IPS-NIHi7 (cell line): Measurements from ENCODE around the gene HPCAL1.
A peak's percentile ranks its signal among the peaks of the same experiment; 100 is the strongest.

Experiments
- DNase-seq: peaks from one replicate; pipeline ENCODE4 v3.0.0; 2012; ENCODE audit warnings: mixed read lengths; ENCODE audit errors: extremely low spot score

HPCAL1 gene

GRCh38 chr2:10303181-10303693 lies 533 bp downstream of the HPCAL1 start:
- DNase-seq, result no peak

DNA sequence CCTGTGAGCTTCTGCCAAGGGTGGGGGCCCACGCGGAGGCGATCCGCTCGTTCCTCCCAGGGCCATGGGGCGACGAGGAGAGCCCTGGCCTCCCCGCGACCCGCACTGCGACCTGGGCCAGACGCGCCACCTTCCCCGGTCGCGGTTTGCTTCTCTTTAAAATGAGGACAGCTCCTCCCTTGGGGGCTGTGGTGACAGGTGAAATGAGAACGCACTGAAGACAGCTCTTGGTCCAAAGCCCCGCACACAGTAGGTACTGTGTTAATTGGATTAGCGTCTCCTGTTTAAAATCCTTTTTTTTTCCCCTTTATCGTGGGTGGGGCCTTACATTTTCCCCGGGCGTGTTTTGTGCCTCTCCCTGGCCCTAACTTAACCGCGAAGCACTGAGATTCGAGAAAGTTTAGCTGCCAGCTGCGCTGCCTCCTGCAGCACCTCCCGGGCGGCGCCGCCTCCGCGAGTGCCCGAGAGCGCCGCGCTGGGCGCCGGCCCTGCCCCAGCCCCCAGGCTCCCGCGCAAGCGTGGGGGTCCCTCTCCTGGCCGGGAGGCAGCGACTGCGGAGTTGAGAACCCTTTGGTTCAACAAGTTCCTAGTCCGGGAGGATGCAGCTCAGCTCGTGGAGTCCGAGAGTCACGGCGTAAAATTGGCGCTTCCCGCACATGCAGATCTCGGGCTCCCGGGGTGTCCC lies 1.1 kb downstream of the HPCAL1 start:
- DNase-seq, result no peak

DNA sequence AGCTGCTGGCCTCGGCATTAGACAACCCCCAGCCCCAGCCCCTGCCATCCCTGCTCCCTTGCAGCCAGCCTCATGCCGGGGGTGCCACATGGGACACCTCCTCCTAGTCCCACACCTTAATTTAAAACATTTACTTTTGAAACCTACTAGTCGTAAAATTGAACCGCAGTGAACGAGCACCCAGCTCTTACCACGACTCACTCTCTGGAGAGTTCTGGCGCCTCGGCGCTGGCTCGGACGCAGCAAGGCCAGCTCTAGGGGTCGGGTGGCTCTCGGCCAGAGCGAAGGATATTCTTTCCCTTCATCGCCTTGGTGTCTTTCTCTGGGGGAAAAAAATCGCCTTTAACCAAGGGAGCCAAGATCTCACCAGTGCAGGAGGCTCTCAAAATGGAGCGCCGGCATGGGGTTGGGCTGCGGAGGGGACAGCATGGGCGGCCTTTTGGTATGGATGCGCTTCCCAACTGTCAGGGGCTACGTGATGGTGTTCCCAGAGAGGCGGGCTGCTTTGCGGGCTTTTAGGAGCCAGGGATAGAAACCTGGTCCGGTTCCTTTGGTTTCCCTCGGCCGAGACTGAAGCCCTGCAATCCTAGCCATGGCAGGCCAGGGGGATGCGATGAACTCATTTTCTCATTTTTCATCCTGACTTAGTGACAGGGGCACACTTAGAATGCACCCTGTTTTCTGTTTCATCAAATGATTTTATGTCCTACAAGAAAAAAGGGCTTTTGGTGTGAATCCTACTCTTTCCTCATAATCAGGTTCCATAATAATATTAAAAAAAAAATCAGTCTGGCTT lies 2.0 kb downstream of the HPCAL1 start:
- no peak for DNase-seq

GRCh38 chr2:10305254-10305635 lies 2.5 kb downstream of the HPCAL1 start:
- DNase-seq, result no peak

DNA sequence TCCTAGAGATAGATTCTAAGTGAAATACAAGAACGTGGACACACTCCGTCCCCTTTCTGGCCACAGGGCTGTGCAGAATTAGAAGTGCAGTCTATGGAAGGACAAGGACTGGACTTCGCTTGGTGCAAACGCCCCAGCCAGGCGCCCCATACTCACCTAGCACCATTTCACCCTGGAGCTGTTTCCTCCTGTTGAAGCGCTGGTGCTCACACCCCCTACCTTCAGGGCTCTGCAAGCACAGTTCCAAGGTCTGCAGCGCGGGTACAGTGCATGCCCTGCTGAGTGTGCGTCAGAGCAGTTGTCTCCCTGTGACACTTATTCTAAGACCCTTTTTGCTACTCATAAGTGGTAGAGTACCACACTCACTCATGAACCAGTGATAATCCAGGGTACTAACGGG lies 3.0 kb downstream of the HPCAL1 start:
- DNase-seq, result peak; percentile 66

GRCh38 chr2:10306901-10307463 lies 4.3 kb downstream of the HPCAL1 start:
- no peak for DNase-seq

- no peak for DNase-seq
Measured at GRCh38 chr2:10307561-10308156, 5.0 kb downstream of the HPCAL1 start.

DNA sequence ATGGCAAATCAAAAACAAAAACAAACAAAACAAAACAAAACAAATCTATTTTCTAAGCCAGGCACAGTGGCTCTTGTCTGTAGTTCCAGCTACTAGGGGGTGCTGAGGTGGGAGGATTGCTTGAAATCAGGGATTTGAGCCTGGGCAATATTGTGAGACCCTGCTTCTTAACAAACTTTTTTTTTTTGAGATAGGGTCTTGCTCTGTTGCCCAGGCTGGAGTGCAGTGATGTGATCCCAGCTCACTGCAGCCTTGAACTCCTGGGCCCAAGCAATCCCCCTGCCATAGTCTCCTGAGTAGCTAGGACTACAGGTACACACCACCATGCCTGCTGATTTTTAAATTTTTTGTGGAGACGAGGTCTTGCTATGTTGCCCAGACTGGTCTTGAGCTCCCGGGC lies 6.2 kb downstream of the HPCAL1 start:
- no peak for DNase-seq

- DNase-seq, result no peak
Measured at GRCh38 chr2:10309286-10309685, 6.6 kb downstream of the HPCAL1 start.

- DNase-seq, result no peak
Measured at GRCh38 chr2:10310309-10310888, 7.7 kb downstream of the HPCAL1 start.

GRCh38 chr2:10311736-10312135 lies 9.0 kb downstream of the HPCAL1 start:
- no peak for DNase-seq

DNA sequence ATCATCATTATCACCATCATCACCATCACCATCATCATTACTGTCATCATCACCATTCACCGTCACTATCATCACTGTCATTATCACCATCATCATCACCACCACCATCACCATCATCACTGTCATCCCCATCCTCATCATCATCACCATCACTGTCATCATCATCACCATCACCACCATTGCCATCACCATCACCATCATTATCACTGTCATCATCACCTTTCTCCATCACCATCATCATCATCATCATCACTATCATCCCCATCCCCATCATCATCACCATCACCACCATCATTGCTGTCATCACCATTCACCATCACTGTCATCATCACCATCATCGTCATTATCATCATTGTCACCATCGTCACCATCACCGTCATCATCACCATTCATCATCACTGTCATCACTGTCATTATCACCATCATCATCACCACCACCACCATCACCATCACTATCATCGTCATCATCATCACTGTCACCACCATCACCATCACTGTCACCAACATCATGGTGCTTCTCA lies 9.8 kb downstream of the HPCAL1 start:
- no peak for DNase-seq

GRCh38 chr2:10316336-10316735 lies 13.6 kb downstream of the HPCAL1 start:
- no peak for DNase-seq

DNA sequence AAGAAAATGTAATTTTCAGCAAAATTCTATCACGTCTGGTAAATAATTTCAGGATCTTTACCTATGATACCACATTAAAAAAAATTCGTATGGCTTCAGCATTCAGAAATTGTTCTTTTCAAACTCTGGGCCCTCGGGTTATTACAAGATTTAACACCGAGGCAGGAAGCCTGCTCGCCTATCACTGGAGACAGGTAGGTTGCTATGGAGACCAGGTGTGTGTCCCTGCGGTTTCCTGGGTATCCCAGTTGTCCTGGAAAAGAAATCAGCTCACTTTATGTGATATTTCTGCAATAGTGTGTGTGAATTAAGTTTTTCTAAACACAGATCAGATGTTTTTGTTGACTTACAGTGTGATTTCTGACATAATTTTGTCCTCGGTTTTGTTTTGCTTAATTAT lies 14.2 kb downstream of the HPCAL1 start:
- no peak for DNase-seq

DNA sequence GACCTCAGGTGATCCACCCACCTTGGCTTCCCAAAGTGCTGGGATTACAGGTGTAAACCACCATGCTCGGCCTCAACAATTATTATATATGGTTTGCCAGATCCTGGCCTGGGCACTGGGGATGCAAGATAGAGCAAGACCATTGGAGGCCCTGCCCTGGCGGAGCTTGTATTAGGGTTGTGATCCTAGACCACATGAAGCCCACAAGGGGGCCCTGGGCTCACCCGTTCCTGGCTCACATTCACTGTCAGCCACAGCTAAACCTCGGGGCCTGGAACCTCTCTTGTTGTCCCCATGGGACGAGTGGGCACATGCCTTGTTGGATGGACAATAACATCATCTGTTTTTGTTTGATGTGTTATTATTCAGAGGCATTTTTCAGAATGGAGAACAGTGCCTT lies 14.9 kb downstream of the HPCAL1 start:
- DNase-seq, result no peak

- DNase-seq, result no peak
Measured at GRCh38 chr2:10318345-10318744, 15.6 kb downstream of the HPCAL1 start.

DNA sequence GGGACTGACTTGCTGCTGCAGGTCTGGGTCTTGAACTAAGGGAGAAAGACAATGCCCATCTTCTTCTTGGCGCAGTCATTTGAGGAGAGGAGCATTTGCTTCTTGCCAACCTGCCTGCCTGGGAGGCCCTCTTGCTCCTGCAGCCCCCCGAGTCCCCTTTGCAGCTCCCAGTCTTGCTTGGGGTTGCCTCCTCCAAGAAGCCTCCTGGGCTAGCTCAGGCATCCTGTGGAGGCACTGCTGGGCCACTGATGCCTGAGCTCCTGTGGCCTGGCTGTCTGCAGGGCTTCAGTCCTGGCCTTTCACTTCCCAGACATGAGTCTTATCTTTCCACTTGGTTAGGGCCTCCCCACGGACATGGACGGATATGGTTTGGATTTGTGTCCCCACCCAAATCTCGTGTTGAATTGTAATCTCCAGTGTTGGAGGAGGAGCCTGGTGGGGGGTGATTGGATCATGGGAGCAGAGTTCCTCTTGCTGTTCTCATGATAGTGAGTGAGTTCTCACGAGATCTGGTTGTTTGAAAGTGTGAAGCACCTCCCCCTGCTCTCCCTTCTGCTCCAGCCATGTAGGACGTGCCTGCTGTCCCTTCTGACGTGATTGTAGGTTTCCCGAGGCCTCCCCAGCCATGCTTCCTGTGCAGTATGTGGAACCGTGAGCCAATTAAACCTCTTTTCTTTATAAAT lies 17.3 kb downstream of the HPCAL1 start:
- no peak for DNase-seq

- no peak for DNase-seq
Measured at GRCh38 chr2:10320575-10320931, 17.8 kb downstream of the HPCAL1 start.

GRCh38 chr2:10320933-10321332 lies 18.2 kb downstream of the HPCAL1 start:
- no peak for DNase-seq

DNA sequence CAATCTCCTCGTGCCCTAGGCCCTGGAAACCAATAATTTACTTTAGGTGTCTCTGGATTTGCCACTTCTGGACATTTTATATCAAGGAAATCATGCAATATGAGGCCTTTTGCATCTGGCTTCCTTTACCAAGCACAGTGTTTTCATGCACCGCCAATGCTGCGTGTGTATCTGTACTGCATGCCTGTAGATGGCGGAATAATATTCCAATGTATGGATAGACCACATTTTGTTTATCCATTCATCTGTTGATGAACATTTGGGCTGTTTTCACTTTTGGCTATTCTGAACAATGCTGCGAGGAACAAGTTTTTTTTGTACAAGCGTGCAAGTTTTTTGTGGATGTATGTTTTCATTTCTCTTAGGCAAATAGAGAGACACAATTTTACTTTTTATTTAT lies 18.9 kb downstream of the HPCAL1 start:
- no peak for DNase-seq

DNA sequence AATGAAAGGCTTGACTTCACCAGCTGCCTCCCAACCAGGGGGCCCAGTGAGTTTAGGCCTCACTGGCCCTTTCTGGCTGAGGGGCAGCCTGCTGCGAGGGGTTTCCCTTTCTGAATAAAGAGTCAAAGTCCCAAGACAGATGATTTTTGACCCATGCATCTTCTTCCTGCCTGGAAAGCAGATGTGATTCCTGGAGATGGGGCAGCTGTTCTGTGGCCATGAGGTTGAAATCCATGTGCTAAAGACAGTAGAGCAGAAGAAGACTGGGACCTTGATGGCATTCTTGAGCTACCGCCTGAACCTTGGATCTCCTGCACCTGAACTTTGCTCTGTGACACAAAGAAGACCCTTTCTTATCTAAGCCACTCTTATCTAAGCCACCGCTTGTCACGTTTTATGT lies 19.8 kb downstream of the HPCAL1 start:
- no peak for DNase-seq
